ENCODE data around the gene CPSF6. TPM values are rescaled to one million over a fixed set of nuclear protein-coding genes. Genes with fewer than 3 reads are reported as not detected.

CPSF6 gene
- total and polyA plus RNA-seq, 2 donors (not counting 3 experiments of a cell fraction or from before 2014, with no cell fraction given): 55.8 to 91.7 TPM

DNA sequence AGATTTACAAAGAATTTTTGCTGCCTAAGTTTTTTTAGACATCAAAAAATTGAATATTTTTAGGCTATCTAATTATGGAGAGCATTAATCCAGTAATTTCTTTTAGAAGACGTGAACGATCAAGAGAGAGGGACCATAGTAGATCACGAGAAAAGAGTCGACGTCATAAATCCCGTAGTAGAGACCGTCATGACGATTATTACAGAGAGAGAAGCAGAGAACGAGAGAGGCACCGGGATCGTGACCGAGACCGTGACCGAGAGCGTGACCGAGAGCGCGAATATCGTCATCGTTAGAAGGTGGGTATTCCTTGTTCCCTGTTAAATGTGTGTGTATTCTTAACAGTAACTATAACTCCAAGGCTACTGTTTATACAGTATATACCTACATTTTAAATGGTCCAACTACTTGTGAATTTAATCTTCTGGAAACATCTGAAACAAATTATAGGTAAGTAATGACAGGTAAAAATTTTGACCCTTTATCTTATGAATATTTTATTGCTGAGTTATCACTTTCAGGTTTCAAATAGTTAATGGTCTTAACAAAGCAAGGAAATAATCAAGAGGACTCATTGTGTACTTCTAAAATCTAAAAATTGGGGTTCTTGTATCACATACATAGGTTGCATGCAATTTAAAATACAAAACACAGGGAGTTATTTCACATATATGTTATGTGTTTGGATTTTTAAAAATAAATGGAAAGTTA lies 23.1 kb downstream of the CPSF6 start:
- Histone ChIP-seq H3K79me2 (ENCODE audit: control insufficient read depth, insufficient read depth, low read length) (peaks cover 5% of the 10 kb centered on the region), H3K4me1 (ENCODE audit: control insufficient read depth, extremely low read depth, insufficient read depth, low read length) (peaks cover 11% of the 10 kb centered on the region), H3K27ac (ENCODE audit: insufficient read depth, low read depth, low read length) (no peak overlapping the region), H3K4me2 (ENCODE audit: insufficient read depth, low read length) (no peak overlapping the region), H3K27me3 (ENCODE audit: control insufficient read depth in 2 of 2, insufficient read depth in 2 of 2, low read length in 2 of 2) (no peaks in the 10 kb centered on the region), H3K36me3 (ENCODE audit: control insufficient read depth in 2 of 2, extremely low read depth in 1 of 2, insufficient read depth in 2 of 2, low read length in 2 of 2) (peaks cover 11 to 31% of the 10 kb centered on the region in 2 experiments), H3K9ac (replicated peaks; ENCODE audit: extremely low read depth, insufficient read depth, low read length) (no peak overlapping the region), H4K20me1 (replicated peaks; ENCODE audit: control insufficient read depth, extremely low read depth, insufficient read depth, low read length) (no peaks in the 10 kb centered on the region), H3K9me1 (replicated peaks; ENCODE audit: control insufficient read depth, extremely low read depth, insufficient read depth, low read length) (no peaks in the 10 kb centered on the region), H2AFZ (ENCODE audit: low read depth, low read length) (no peak overlapping the region), H3K4me3 (replicated peaks in 1 of 3; ENCODE audit: insufficient read depth in 1 of 3, low read depth in 1 of 3, low read length in 3 of 3) (no peak overlapping the region), H3K9me3 (replicated peaks; ENCODE audit: control insufficient read depth, insufficient read depth, low read length) (no peaks in the 10 kb centered on the region)
- POLR2A ChIA-PET: no interaction called here
- CTCF ChIA-PET: no interaction called here
- no TSS peak for BruUV-seq (replicated peaks)
- no peak for DNase-seq (ENCODE audit: low read depth, low spot score)
- TF ChIP-seq, protein P1, sequence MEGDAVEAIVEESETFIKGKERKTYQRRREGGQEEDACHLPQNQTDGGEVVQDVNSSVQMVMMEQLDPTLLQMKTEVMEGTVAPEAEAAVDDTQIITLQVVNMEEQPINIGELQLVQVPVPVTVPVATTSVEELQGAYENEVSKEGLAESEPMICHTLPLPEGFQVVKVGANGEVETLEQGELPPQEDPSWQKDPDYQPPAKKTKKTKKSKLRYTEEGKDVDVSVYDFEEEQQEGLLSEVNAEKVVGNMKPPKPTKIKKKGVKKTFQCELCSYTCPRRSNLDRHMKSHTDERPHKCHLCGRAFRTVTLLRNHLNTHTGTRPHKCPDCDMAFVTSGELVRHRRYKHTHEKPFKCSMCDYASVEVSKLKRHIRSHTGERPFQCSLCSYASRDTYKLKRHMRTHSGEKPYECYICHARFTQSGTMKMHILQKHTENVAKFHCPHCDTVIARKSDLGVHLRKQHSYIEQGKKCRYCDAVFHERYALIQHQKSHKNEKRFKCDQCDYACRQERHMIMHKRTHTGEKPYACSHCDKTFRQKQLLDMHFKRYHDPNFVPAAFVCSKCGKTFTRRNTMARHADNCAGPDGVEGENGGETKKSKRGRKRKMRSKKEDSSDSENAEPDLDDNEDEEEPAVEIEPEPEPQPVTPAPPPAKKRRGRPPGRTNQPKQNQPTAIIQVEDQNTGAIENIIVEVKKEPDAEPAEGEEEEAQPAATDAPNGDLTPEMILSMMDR (IDR thresholded peaks at IDR 0.05; ENCODE audit: extremely low read depth in 1 of 2, insufficient read depth in 1 of 2, low read depth in 1 of 2, low read length in 2 of 2): no peak
- TF ChIP-seq EZH2 (IDR thresholded peaks at IDR 0.05; ENCODE audit: borderline replicate concordance, low read depth, low read length, severe bottlenecking): no peak
- no peak for TF ChIP-seq FOS (IDR thresholded peaks at IDR 0.05; ENCODE audit: borderline replicate concordance, insufficient read depth, low read length)
- TF ChIP-seq GATA2 (IDR thresholded peaks at IDR 0.05; ENCODE audit: insufficient read depth, insufficient read length, low read depth, low read length): no peak
- TF ChIP-seq, protein P2, sequence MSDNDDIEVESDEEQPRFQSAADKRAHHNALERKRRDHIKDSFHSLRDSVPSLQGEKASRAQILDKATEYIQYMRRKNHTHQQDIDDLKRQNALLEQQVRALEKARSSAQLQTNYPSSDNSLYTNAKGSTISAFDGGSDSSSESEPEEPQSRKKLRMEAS (IDR thresholded peaks at IDR 0.05; ENCODE audit: insufficient read depth, insufficient read length): no peak
- no peak for FAIRE-seq
- dilution Hi-C loops (cut with MboI; ENCODE audit: extremely low pct_ligation_motif_present, low sequenced_read_pairs): no loop called here
- intact Hi-C loops (cut with micrococcal nuclease): no loop called here

All from endothelial cell of umbilical vein (primary cell).